ENCODE data around the gene STIP1.

Gene STIP1

GRCh38 chr11:64249563-64250414, 63.8 kb downstream of the STIP1 start:
- no peak for TF ChIP-seq POLR2AphosphoS5 (IDR thresholded peaks at IDR 0.05; ENCODE audit: low read depth, low read length)
- DNase-seq (ENCODE audit: insufficient read length), result no peak
- FAIRE-seq, result no peak

- TF ChIP-seq POLR2AphosphoS5 (IDR thresholded peaks at IDR 0.05; ENCODE audit: low read depth, low read length), result no peak
- no peak for TF ChIP-seq TAF1 (IDR thresholded peaks at IDR 0.05; ENCODE audit: borderline replicate concordance, low read depth, low read length)
- no peak for TF ChIP-seq POLR2A (IDR thresholded peaks at IDR 0.05; ENCODE audit: low read depth, low read length)
- DNase-seq (ENCODE audit: insufficient read length) (no peak), FAIRE-seq (no peak)
Measured at GRCh38 chr11:64250415-64251015, 64.5 kb downstream of the STIP1 start.

GRCh38 chr11:64251016-64251752, 65.2 kb downstream of the STIP1 start, which contains the start of gene PLCB3:
Gene PLCB3, plus strand, starts transcription at chr11:64251530. Its CDS starts 120 bp downstream, at chr11:64251650.
- TF ChIP-seq POLR2A (IDR thresholded peaks at IDR 0.05; ENCODE audit: low read depth, low read length), result peak; percentile 44; the same call in 1 of the 2 replicates
- no peak for TF ChIP-seq TAF1 (IDR thresholded peaks at IDR 0.05; ENCODE audit: borderline replicate concordance, low read depth, low read length)
- FAIRE-seq (peak; percentile 79), DNase-seq (ENCODE audit: insufficient read length) (peak; percentile 93)

GRCh38 chr11:64251753-64252002, 65.7 kb downstream of the STIP1 start:
- FAIRE-seq, result no peak
- DNase-seq (ENCODE audit: insufficient read length), result no peak
- TF ChIP-seq POLR2A (IDR thresholded peaks at IDR 0.05; ENCODE audit: low read depth, low read length), result no peak
- TF ChIP-seq POLR2AphosphoS5 (IDR thresholded peaks at IDR 0.05; ENCODE audit: low read depth, low read length), result no peak
- TF ChIP-seq TAF1 (IDR thresholded peaks at IDR 0.05; ENCODE audit: borderline replicate concordance, low read depth, low read length), result no peak

GRCh38 chr11:64252003-64252872, 66.3 kb downstream of the STIP1 start:
- DNase-seq (ENCODE audit: insufficient read length) (peak; percentile 69), FAIRE-seq (peak; percentile 66)
- TF ChIP-seq POLR2AphosphoS5 (IDR thresholded peaks at IDR 0.05; ENCODE audit: low read depth, low read length) (no peak), POLR2A (IDR thresholded peaks at IDR 0.05; ENCODE audit: low read depth, low read length) (no peak), TAF1 (IDR thresholded peaks at IDR 0.05; ENCODE audit: borderline replicate concordance, low read depth, low read length) (no peak)

GRCh38 chr11:64253043-64253442, 67.1 kb downstream of the STIP1 start:
- TF ChIP-seq POLR2A (IDR thresholded peaks at IDR 0.05; ENCODE audit: low read depth, low read length), result no peak
- TF ChIP-seq POLR2AphosphoS5 (IDR thresholded peaks at IDR 0.05; ENCODE audit: low read depth, low read length), result no peak
- no peak for TF ChIP-seq TAF1 (IDR thresholded peaks at IDR 0.05; ENCODE audit: borderline replicate concordance, low read depth, low read length)
- DNase-seq (ENCODE audit: insufficient read length) (no peak), FAIRE-seq (no peak)

- no peak for TF ChIP-seq TAF1 (IDR thresholded peaks at IDR 0.05; ENCODE audit: borderline replicate concordance, low read depth, low read length)
- TF ChIP-seq POLR2AphosphoS5 (IDR thresholded peaks at IDR 0.05; ENCODE audit: low read depth, low read length), result no peak
- no peak for TF ChIP-seq POLR2A (IDR thresholded peaks at IDR 0.05; ENCODE audit: low read depth, low read length)
- FAIRE-seq, result no peak
- no peak for DNase-seq (ENCODE audit: insufficient read length)
Measured at GRCh38 chr11:64253481-64253880, 67.5 kb downstream of the STIP1 start.
